ENCODE measurements around the gene PRKCH.

DNA sequence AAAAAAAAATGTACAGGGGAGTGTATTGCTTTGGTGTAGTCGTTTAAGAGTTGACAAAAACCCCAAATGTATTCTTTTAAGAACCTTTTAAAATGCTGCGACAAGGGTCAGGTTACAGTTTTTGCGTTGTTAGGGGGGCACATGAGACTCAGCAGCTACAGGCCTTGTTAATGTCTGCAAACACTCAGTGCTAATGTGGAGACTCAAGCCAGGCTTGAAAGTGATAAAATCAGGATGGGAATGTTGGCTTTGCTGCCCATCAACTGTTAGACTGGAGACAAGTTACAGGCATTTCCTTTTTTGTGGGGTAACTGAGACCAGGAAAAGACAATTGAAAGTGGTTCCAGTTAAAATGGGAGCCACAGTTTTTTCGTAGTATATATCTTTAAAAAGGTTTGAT, 84.8 kb downstream of the PRKCH start:
- TF ChIP-seq, protein P1, sequence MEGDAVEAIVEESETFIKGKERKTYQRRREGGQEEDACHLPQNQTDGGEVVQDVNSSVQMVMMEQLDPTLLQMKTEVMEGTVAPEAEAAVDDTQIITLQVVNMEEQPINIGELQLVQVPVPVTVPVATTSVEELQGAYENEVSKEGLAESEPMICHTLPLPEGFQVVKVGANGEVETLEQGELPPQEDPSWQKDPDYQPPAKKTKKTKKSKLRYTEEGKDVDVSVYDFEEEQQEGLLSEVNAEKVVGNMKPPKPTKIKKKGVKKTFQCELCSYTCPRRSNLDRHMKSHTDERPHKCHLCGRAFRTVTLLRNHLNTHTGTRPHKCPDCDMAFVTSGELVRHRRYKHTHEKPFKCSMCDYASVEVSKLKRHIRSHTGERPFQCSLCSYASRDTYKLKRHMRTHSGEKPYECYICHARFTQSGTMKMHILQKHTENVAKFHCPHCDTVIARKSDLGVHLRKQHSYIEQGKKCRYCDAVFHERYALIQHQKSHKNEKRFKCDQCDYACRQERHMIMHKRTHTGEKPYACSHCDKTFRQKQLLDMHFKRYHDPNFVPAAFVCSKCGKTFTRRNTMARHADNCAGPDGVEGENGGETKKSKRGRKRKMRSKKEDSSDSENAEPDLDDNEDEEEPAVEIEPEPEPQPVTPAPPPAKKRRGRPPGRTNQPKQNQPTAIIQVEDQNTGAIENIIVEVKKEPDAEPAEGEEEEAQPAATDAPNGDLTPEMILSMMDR (conservative IDR thresholded peaks at IDR 0.05; ENCODE audit: low read length): no peak
- no peak for TF ChIP-seq EZH2phosphoT487 (IDR thresholded peaks at IDR 0.05; ENCODE audit: borderline replicate concordance, low read depth, low read length)
